HG02623 (cell line): ENCODE data around the gene DEFB125.
"Not testable (repeated sequence)": the region's sequence is repeated elsewhere in the genome, so short reads cannot be mapped to it uniquely, and the experiment has no call there.

Source experiments
- ATAC-seq: cut with Tn5 transposase; IDR thresholded peaks from one replicate; pipeline ENCODE4 v1.9.1; 2021; ENCODE audit warnings: moderate library complexity; ENCODE audit not compliant: unreplicated experiment

The DEFB125 gene, protein sequence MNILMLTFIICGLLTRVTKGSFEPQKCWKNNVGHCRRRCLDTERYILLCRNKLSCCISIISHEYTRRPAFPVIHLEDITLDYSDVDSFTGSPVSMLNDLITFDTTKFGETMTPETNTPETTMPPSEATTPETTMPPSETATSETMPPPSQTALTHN

DNA sequence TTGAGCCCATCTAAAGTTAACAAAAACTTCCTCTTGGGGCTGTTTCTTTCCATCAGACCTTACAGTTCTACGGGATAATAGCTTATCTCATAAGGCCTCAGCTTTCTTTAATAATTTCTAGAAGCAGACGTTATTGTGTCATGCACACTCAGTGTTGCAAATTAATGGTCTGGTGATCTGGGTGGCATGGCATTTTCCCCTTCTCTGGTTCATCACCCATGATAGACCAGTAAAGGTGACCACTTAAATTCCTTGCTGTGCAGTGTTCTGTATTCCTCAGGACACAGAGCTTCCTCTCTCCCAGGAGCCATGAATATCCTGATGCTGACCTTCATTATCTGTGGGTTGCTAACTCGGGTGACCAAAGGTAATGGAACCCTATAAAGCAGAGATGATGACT is at the start of gene DEFB125:
Gene DEFB125 (plus strand): TSS at position 272 of the 400 bp plus-strand sequence. CDS start 38 bp downstream, at position 310.
- no peak for ATAC-seq

DNA sequence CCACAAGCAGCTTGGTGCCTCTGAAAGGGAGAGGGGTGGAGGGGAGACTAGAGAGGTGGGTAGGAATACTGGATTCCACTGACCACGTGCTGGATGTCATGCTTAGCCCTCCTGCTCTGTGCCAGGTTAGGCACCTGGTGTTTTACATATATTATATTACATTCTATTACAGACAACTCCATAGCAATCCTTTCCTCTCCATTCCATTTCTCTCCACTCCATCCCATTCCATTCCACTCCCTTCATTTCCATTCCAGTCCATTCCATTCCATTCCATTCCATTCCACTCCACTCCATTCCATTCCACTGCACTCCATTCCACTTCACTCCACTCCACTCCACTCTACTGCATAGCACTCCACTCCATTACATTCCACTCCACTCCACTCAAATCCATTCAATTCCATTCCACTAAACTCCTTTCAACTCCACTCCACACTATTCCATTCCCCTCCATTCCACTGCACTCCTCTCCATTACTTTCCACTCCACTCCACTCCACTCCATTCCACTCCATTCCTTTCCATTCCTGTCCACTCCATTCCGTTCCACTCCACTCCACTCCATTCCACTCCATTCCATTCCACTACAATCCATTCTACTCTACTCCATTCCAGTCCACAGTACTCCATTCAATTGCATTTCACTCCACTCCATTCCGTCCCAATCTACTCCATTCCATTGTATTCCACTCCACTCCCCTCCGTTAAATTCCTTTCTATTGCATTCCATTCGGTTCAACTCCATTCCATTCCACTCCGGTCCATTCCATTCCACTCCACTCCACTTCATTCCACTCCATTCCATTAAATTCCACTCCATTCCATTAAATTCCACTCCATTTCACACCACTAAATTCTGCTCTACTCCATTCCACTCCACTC is 27.2 kb upstream of the DEFB125 start:
- no peak for ATAC-seq

DNA sequence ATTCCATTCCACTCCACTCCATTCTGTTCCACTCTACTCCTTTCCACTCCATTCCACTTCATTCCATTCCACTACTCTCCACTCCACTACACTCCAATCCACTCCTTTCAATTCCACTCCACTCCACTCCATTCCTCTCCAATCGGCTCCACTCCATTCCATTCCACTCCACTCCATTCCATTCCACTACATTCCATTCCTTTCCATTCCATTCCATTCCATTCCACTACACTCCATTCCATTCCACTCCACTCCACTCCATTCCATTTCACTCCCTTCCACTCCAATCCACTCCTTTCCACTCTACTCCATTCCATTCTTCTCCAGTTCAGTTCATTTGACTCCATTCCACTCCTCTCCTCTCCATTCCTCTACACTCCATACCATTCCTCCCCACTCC is 26.2 kb upstream of the DEFB125 start:
- ATAC-seq = no peak

DNA sequence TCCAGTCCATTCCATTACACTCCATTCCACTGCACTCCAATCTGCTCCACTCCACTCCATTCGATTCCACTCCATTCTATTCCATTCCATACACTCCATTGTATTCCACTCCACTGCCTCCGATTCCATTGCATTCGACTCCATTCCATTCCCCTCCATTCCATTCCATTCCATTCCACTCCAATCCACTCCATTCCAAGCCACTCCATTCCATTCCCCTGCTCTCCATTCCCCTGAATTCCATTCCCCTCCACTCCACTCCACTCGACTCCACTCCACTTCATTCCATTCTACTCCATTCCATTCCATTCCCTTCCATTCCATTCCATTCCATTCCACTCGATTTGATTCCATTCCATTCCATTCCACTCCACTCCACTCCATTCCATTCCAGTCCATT is 25.7 kb upstream of the DEFB125 start:
- ATAC-seq = no peak

DNA sequence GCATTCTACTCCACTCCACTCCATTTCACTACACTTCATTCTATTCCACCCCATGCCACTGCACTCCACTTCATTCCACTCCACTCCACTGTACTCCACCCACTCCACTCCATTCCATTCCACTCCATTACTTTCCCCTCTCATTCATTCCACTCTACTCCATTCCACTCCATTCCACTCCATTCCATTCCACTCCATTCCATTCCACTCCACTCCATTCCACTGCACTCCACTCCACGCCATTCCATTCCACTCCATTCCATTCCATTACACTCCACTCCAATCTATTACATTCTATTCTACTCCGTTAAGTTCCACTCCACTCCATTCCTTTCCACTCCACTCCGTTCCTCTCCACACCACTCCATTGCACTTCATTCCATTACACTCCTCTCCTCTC is 25.0 kb upstream of the DEFB125 start:
- ATAC-seq = no peak

DNA sequence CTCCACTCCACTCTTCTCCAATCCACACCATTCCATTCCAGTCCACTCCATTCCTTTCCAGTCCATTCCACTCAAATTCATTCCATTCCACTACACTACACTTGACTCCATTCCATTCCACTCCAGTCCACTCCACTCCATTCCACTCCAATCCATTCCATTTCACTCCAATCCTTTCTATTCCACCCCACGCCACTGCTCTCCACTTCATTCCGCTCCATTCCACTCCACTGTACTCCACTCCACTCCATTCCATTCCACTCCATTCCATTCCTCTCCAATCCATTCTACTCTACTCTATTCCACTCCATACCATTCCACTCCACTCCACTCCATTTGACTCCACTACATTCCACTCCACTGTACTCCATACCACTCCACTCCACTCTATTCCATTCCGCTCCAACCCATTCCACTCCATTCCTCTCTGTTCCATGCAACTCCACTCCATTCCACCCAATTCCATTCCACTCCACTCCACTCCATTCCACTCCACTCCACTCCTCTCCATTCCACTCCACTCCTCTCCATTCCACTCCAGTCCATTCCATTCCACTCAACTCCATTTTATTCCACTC is 23.4 kb upstream of the DEFB125 start:
- ATAC-seq = no peak

DNA sequence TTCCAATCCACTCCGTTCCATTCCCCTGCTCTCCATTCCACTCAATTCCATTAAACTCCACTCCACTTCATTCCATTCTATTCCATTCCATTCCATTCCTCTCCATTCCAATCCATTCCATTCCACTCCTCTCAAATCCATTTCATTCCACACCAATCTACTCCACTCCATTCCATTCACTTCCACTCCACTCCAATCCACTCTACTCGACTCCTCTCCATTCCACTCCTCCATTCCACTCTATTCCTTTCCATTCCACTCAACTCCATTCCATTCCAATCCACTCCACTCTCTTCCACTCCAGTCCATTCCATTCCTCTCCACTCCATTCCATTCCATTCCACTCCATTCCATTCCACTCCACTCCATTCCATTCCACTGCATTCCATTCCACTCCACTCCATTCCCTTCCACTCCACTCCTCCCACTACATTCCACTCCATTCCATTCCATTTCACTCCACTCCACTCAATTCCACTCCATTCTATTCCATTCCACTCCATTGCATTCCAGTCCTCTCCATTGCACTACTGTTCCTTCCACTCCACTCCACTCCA is 22.6 kb upstream of the DEFB125 start:
- no peak for ATAC-seq

DNA sequence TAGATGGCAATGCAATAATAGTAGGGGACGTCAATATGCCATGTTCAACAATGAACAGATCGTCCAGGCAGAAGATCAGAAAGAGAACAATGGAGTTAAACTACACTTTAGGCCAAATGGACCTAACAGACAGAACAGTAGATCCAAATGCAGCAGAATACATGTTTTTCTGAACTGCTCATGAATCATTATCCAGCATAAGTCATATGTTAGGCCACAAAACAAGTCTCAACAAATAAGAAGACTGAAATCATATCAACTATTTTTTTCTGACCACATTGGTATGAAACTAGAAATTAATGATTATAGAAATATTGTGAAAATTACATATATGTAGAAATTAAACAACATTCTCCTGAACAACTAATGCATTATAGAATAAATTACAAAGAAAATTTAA is 10.2 kb upstream of the DEFB125 start:
- ATAC-seq = no peak

DNA sequence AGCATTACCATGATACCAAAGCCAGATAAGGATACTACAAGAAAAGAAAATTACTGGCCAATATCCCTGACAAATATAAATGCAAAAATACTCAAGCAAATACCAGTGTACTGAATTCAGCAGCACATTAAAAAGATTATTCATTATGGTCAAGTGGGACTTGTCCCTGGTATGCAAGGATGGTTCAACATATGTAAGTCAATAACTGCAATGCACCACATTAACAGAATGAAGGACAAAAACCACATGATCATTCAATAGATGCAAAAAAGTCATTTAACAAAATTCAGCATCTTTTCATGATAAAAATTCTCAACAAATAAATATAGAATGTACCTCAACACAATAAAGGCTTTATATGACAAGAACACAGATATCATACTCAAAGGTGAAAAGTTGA is 9.1 kb upstream of the DEFB125 start:
- ATAC-seq = no peak

DNA sequence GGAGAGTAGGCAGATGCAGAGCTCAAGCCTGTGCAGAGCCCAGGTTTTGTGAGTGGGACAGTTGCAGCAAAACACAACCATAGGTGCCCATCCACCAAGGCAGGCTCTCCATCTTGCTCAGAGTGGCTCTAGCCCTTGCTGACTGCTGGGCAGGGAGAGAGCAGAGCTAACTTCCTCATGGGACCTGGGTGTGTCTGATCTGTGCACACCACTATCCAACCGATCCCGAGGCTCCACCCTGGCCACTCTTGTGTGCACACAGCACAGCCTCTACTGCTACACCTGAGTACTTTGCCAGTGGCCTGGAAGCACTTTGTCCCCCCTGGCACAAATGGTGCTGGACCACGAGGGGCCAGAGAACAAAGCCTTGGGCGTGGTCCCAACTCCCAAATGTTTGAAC is 7.9 kb upstream of the DEFB125 start:
- ATAC-seq = no peak

DNA sequence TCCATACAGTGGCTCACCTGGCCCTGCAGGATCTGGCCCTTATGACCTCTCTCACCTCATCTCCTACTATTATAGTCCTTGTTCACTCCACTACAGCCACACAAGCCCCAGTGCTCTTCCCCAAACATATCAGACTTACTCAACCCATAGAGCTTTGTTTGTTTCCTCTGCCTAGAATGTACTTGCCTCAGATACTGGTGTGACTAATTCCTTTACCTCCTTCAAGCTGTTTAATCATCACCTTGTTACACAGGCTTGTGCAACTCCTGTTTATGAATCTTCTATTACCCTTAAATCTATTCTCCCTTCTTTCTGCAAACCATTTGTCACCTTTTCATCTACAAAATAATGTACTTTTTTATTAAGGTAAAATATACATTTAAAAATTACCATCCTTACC is 3.2 kb downstream of the DEFB125 start:
- ATAC-seq = no peak

DNA sequence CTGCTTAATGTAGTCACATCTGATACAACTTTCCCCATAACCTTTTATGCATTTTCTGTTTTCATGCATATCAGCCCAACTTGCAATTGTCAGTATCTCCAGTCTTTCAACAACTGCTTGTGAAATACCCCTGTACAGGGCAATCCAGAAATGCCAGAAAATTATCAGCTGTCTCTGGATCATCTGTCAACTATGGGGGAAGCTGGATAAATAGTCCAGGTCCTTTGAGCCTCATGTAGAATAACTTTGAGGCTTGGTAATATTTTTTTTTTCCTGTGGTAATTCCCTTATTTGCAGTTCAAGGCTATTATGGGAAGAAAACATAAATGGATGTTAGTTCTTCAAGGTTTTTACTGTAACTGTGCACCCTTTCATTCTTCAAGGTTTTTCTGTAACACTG is 6.2 kb downstream of the DEFB125 start:
- ATAC-seq = no peak

DNA sequence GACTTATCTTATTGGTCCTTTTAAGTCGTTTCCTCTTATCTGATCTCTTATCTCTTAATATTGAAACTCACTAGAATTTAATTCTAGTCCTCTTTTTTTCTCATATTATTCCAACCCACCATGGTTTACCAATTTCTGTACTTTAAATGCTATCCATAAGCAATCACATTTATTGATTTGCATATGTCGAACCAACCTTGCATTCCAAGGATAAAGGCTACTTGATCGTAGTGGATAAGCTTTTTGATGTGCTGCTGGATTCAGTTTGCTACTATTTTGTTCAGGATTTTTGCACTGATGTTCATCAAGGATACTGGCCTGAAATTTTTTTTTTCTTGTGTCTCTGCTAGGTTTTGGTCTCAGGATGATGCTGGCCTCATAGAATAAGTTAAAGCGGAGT is 7.7 kb downstream of the DEFB125 start:
- no peak for ATAC-seq

DNA sequence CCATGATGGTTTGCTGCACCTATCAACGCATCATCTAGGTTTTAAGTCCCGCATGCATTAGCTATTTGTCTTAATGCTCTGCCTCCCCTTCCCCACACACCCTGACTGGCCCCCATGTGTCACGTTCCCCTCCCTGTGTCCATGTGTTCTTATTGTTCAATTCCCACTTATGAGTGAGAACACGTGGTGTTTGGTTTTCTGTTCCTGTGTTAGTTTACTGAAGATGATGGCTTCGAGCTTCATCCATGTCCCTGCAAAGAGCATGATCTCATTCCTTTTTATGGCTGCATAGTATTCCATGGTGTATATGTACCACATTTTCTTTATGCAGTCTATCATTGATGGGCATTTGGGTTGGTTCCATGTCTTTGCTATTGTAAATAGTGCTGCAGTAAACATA is 10.2 kb downstream of the DEFB125 start:
- not testable (repeated sequence) for ATAC-seq

DNA sequence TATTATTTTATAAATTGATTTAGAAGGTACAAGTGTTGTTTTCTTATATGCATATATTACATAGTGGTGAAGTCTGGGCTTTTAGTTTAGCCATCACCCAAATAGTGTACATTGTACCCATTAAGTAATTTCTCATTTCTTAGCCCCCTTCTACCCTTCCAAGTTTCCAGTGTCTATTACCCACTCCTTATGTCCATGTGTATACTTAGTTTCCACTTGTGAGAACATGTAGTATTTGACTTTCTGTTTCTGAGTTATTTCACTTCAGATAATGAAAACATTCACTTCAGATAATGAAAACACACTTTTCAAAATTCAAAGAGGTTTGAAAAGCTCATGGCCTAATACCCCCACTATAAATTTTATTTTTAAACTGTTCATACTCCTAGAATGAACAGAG is 14.5 kb downstream of the DEFB125 start:
- no peak for ATAC-seq

DNA sequence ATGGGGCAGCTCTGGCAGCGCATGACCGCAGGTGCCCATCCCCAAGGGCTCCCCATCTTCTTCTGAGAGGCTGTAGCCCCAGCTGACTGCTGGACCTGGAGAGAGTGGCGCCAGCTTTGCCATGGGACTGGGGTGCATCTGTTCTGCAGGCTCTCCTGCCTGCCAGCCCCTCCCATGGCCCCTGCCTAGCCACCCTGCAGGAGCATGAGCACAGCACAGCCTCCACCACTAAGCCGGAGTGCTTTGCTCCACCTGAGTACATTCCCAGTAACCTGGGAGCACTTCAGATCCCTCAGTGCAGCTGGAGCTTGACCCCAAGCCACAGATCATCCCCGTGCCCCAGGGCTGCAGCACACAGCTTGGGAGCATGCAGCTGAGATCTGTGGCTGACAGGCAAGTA is 16.0 kb downstream of the DEFB125 start:
- no peak for ATAC-seq

DNA sequence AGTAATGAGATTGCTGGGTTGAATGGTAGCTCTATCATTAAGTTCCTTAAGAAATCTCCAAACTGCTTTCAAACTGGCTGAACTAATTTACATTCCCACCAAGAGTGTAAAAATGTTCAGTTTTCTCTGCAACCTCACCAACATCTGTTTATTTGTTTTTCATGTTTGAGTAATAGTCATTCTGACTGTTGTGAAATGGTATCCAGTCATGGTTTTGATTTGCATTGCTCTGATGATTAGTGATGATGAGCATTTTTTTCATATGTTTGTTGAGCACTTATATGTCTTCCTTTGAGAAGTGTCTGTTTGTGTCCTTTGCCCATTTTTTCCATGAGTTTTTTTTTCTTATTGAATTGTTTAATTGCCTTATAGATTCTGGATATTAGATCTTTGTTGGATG is 24.9 kb downstream of the DEFB125 start:
- no peak for ATAC-seq

DNA sequence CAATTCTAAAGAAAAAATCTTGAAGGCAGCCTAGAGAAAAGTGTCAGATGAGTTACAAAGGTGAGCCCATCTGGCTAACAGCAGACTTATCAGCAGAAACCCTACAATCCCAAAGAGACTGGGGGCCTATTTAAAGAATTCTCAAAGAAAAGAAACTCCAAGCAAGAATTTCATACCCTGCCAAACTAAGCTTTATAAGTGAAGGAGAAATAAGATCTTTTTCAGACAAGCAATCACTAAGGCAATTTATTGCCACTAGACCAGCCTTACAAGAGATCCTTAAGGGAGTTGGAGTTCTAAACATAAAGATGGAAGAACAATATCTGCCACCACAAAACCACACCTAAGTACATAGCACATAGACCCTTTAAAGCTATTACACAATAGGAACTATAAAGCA is 30.0 kb downstream of the DEFB125 start:
- no peak for ATAC-seq

DNA sequence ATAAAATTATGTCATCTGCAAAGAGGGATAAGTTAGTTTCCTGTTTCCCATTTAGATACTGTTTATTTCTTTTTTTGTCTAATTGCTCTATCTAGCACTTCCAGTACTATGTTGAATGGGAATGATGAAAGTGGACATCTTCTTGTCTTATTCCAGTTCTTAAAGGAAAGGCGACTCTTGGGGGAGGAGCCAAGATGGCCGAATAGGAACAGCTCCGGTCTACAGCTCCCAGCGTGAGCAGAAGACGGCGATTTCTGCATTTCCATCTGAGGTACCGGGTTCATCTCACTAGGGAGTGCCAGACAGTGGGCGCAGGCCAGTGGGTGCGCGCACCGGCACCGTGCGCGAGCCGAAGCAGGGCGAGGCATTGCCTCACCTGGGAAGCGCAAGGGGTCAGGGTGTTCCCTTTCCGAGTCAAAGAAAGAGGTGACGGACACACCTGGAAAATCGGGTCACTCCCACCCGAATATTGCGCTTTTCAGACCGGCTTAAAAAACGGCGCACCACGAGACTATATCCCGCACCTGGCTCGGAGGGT is 42.4 kb downstream of the DEFB125 start:
- ATAC-seq = not testable (repeated sequence)

DNA sequence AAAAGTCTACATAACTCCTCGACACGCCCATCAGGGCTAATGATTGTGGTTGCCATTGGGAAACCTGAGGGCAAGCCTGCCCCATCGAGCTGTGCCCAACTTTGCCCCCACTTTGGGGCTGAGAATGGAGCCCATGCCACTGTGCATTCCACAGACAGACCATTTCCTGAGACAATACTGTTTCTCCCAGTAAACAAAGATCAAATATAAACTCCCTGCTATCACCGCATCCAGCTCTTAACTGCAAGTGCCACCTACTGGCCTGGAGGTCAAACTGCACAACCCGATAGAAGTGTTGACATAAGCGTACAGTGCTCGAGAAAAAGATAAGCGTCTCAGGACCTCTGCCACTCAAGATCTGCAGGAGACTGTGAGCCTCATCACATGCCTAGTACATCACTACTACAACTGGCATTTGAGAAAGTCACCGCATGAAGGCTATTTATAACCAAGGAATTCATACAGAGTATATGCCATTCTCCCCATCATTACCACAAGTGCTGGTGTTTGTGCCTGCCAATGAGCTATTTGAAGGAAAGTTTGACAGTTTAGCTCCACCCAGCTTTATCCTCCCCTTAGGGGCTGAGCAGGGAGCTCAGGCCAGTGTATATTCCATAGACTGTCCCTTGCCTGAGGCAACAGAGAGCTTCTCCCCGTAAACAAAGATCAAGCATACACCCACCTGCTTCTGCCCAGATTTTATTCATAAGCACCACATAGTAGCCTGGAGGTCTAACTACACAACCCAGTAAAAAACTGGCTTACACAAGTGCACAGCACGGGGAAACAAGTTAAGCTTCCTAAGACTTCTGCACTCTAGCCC is 50.4 kb downstream of the DEFB125 start:
- ATAC-seq = no peak

DNA sequence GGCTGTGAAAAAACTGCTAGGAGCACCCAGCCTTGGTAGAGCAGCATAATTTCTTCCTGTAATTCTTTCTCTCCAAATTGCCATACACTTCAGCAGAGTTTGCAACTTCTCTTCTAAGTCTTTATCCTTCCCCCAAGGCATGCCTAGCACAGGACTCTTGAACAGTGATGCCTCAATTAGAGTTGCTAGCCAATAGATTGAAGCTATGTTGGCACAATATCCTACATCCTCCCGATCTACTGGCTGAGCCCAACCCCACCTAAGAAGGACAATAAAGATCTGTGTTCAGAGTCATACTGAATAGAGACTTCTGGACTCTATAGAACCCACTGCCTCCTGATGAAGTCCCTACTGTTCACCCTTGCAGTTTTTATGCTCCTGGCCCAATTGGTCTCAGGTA is 54.8 kb downstream of the DEFB125 start, which contains the start of gene DEFB126:
Gene DEFB126 (plus strand): TSS at position 301 of the 400 bp plus-strand sequence. CDS start 39 bp downstream, at position 340.
- ATAC-seq = no peak
